ENCODE data around the gene BORCS6. TPM values are rescaled to one million over a fixed set of nuclear protein-coding genes. Genes with fewer than 3 reads are reported as not detected.
A peak's percentile ranks its signal among the peaks of the same experiment; 100 is the strongest.

Gene BORCS6
- total and polyA plus RNA-seq, 2 of the 13 experiments (the other 11 are each of a cell fraction or from before 2014, with no cell fraction given) = 2.0 to 5.1 TPM

GRCh38 chr17:8185582-8186445 lies 4.2 kb downstream of the BORCS6 start (continued):
- no peak; the same call in 1 of the 2 replicates for TF ChIP-seq ZNF281 (CRISPR knock-in tag; IDR thresholded peaks at IDR 0.05; ENCODE audit: borderline replicate concordance)
- TF ChIP-seq ATF6 (CRISPR knock-in tag; conservative IDR thresholded peaks at IDR 0.05) = no peak
- TF ChIP-seq ZNF782 (CRISPR knock-in tag; IDR thresholded peaks at IDR 0.05; ENCODE audit: borderline replicate concordance) = no peak
- no peak for TF ChIP-seq ATF7-NPFF (CRISPR knock-in tag; IDR thresholded peaks at IDR 0.05; ENCODE audit: low read depth)
- TF ChIP-seq SIX4 (CRISPR knock-in tag; IDR thresholded peaks at IDR 0.05) = 0 out of 2 replicates have a peak, but pooled peaks have one; percentile 32
- TF ChIP-seq NR2F6 (IDR thresholded peaks at IDR 0.05) = peak; percentile 35; the same call in 1 of the 2 replicates
- peak; percentile 74; the same call in 1 of the 2 replicates for TF ChIP-seq NR2F6 (CRISPR knock-in tag; IDR thresholded peaks at IDR 0.05)
- TF ChIP-seq ZNF350 (CRISPR knock-in tag; IDR thresholded peaks at IDR 0.05; ENCODE audit: borderline replicate concordance, low read depth) = peak; percentile 76; the same call in 1 of the 2 replicates
- 0 out of 2 replicates have a peak, but pooled peaks have one; percentile 28 for TF ChIP-seq CREB1 (IDR thresholded peaks at IDR 0.05)
- TF ChIP-seq CREB1 (CRISPR knock-in tag; IDR thresholded peaks at IDR 0.05) = no peak
- TF ChIP-seq SRSF4 (IDR thresholded peaks at IDR 0.05; ENCODE audit: low read depth, low read length, poor library complexity, severe bottlenecking) = no peak
- TF ChIP-seq ZNF678 (CRISPR knock-in tag; IDR thresholded peaks at IDR 0.05) = 0 out of 2 replicates have a peak, but pooled peaks have one; percentile 21
- no peak for TF ChIP-seq ARNT (IDR thresholded peaks at IDR 0.05)
- peak; percentile 93 for TF ChIP-seq ZBTB7B (CRISPR knock-in tag; IDR thresholded peaks at IDR 0.05)
- no peak; the same call in 1 of the 2 replicates for TF ChIP-seq EED (CRISPR knock-in tag; IDR thresholded peaks at IDR 0.05)
- TF ChIP-seq HIC2 (CRISPR knock-in tag; IDR thresholded peaks at IDR 0.05; ENCODE audit: low read depth) = peak; percentile 97
- TF ChIP-seq NR2C2 (CRISPR knock-in tag; IDR thresholded peaks at IDR 0.05; ENCODE audit: borderline replicate concordance) = no peak
- no peak for TF ChIP-seq PCBP2 (optimal IDR thresholded peaks at IDR 0.05; ENCODE audit: low read depth, low read length, poor library complexity, severe bottlenecking)
- TF ChIP-seq HMG20B (CRISPR knock-in tag; conservative IDR thresholded peaks at IDR 0.05) = no peak
- no peak for TF ChIP-seq SMAD9 (CRISPR knock-in tag; IDR thresholded peaks at IDR 0.05)
- TF ChIP-seq GTF2F1 (IDR thresholded peaks at IDR 0.05; ENCODE audit: low read length) = no peak
- peak; percentile 16; the same call in 1 of the 2 replicates for TF ChIP-seq ZNF547 (CRISPR knock-in tag; IDR thresholded peaks at IDR 0.05)
- no peak for TF ChIP-seq ZSCAN29 (CRISPR knock-in tag; conservative IDR thresholded peaks at IDR 0.05)
- TF ChIP-seq GATAD1 (CRISPR knock-in tag; IDR thresholded peaks at IDR 0.05) = peak; percentile 47; the same call in 1 of the 2 replicates
- peak; percentile 17; the same call in 1 of the 2 replicates for TF ChIP-seq SAFB2 (CRISPR knock-in tag; IDR thresholded peaks at IDR 0.05; ENCODE audit: borderline replicate concordance, low read depth)

All from HepG2 (cell line).